WTC11 (cell line): ENCODE measurements around the gene PEX6. TPM values are rescaled to one million over a fixed set of nuclear protein-coding genes. Genes with fewer than 3 reads are reported as not detected.

Experiments used
- ARID4B ChIP-seq: sonication (generic); formaldehyde crosslinking; IDR thresholded peaks from 2 replicates; pipeline ENCODE4 v1.8.0; 2023; ENCODE audit warnings: missing genetic modification reagents, mild to moderate bottlenecking, borderline replicate concordance
- ATF6 ChIP-seq: sonication (generic); formaldehyde crosslinking; IDR thresholded peaks from 2 replicates; pipeline ENCODE4 v1.8.1; 2023; ENCODE audit warnings: mild to moderate bottlenecking, missing genetic modification reagents
- E2F4 ChIP-seq: sonication (generic); formaldehyde crosslinking; IDR thresholded peaks from 2 replicates; pipeline ENCODE4 v1.8.1; 2022; ENCODE audit warnings: low read depth, mild to moderate bottlenecking, moderate library complexity, missing genetic modification reagents, borderline replicate concordance
- ESRRA ChIP-seq: sonication (generic); formaldehyde crosslinking; IDR thresholded peaks from 2 replicates; pipeline ENCODE4 v1.8.1; 2022; ENCODE audit warnings: mild to moderate bottlenecking, missing genetic modification reagents, borderline replicate concordance
- HMGA2 ChIP-seq: fragments of 250-450 bp; sonication (Bioruptor Pico); IDR thresholded peaks from 2 replicates; pipeline ENCODE4 v1.4.0; 2021; ENCODE audit warnings: mild to moderate bottlenecking, moderate library complexity
- JAZF1 ChIP-seq: fragments of 250-450 bp; sonication (Bioruptor Pico); IDR thresholded peaks from 2 replicates; pipeline ENCODE4 v1.9.0; 2021; ENCODE audit warnings: moderate library complexity, mild to moderate bottlenecking, inconsistent platforms
- MYBL2 ChIP-seq: sonication (generic); formaldehyde crosslinking; IDR thresholded peaks from 2 replicates; pipeline ENCODE4 v1.8.1; 2023; ENCODE audit warnings: mild to moderate bottlenecking, moderate library complexity, missing genetic modification reagents
- NFATC4 ChIP-seq: fragments of 250-450 bp; sonication (Bioruptor Pico); IDR thresholded peaks from 2 replicates; pipeline ENCODE4 v1.9.0; 2021; ENCODE audit warnings: mild to moderate bottlenecking
- PRDM15 ChIP-seq: sonication (generic); formaldehyde crosslinking; IDR thresholded peaks from 2 replicates; pipeline ENCODE4 v1.8.0; 2022; ENCODE audit warnings: missing genetic modification reagents
- RELA ChIP-seq: sonication (generic); formaldehyde crosslinking; IDR thresholded peaks from 2 replicates; pipeline ENCODE4 v1.8.1; 2022; ENCODE audit warnings: missing genetic modification reagents, mild to moderate bottlenecking, borderline replicate concordance
- SP1 ChIP-seq: sonication (generic); formaldehyde crosslinking; conservative IDR thresholded peaks from 2 replicates; pipeline ENCODE4 v1.8.1; 2022; ENCODE audit warnings: missing genetic modification reagents
- STAT6 ChIP-seq: sonication (generic); formaldehyde crosslinking; conservative IDR thresholded peaks from 2 replicates; pipeline ENCODE4 v1.8.1; 2023; ENCODE audit warnings: mild to moderate bottlenecking, low read depth, missing genetic modification reagents, moderate library complexity
- USF2 ChIP-seq: sonication (generic); formaldehyde crosslinking; IDR thresholded peaks from 2 replicates; pipeline ENCODE4 v1.8.1; 2023; ENCODE audit warnings: mild to moderate bottlenecking, missing genetic modification reagents, moderate library complexity
- ZNF121 ChIP-seq: sonication (generic); formaldehyde crosslinking; IDR thresholded peaks from 2 replicates; pipeline ENCODE4 v1.8.0; 2023; ENCODE audit warnings: missing genetic modification reagents
- ZNF138 ChIP-seq: sonication (generic); formaldehyde crosslinking; conservative IDR thresholded peaks from 2 replicates; pipeline ENCODE4 v1.8.1; 2022; ENCODE audit warnings: mild to moderate bottlenecking, moderate library complexity, missing genetic modification reagents
- ZNF317 ChIP-seq: sonication (generic); formaldehyde crosslinking; IDR thresholded peaks from 2 replicates; pipeline ENCODE4 v1.8.1; 2023; ENCODE audit warnings: low read depth, mild to moderate bottlenecking, moderate library complexity, missing genetic modification reagents, borderline replicate concordance
- ZNF671 ChIP-seq: fragments of 250-450 bp; sonication (Bioruptor Pico); IDR thresholded peaks from 2 replicates; pipeline ENCODE4 v1.8.0; 2021; ENCODE audit warnings: mild to moderate bottlenecking
- total RNA-seq: library from RNA; stranded (reverse); gene quantifications from 3 replicates; pipeline ENCODE4 v1.2.3, GENCODE V29; 2021
- TF ChIP-seq, protein P1 (sequence below): sonication (generic); formaldehyde crosslinking; IDR thresholded peaks from 2 replicates; pipeline ENCODE4 v1.8.1; 2023; ENCODE audit warnings: mild to moderate bottlenecking, missing genetic modification reagents
- TF ChIP-seq, protein P2 (sequence below): sonication (generic); formaldehyde crosslinking; IDR thresholded peaks from 2 replicates; pipeline ENCODE4 v1.8.0; 2022; ENCODE audit warnings: mild to moderate bottlenecking, missing genetic modification reagents

The PEX6 gene
- total RNA-seq, 1 experiment from 2014 or later = 8.2 TPM

DNA sequence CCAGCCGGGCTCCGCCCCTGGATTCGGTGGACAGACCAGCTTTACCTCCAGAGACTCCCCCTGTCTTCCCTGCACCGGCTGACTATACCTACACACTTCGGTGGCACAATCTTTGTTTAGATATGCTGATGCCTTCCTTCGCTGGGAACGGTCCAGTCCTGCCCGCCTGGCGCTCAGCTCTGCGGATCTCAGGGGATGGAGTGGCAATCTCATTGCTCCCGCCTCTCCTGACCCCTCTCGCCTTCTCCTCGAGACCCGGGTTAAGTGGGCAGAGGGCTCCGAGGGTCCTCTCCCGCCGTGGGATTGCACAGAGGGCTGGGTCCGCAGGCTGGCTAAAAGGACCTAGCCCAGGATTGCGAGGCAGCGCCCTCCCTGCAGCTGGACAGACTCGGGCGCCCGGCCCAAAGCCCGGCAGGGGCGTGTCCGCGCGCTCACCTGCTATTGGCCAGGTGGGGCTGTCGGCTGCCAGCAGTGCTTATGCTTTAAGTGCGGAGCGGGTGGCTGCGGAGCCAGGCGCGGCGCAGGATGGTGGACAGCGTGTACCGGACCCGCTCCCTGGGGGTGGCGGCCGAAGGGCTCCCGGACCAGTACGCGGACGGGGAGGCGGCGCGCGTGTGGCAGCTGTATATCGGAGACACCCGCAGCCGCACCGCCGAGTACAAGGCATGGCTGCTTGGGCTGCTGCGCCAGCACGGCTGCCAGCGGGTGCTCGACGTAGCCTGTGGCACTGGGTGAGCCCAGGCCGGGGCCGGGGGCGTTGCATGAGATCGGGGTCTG, 18.6 kb downstream of the PEX6 start, which contains the start of gene GNMT (continued):
- TF ChIP-seq USF2 (CRISPR knock-in tag) (peak; percentile 35), E2F4 (CRISPR knock-in tag) (no peak), HMGA2 (CRISPR knock-in tag) (no peak), ZNF317 (peak; percentile 79), ATF6 (CRISPR knock-in tag) (no peak), PRDM15 (CRISPR knock-in tag) (no peak; the same call in 1 of the 2 replicates), ARID4B (peak; percentile 62; the same call in 1 of the 2 replicates), RELA (CRISPR knock-in tag) (peak; percentile 79; the same call in 1 of the 2 replicates), NFATC4 (CRISPR knock-in tag) (no peak), ZNF671 (CRISPR knock-in tag) (no peak), ESRRA (CRISPR knock-in tag) (no peak), ZNF138 (CRISPR knock-in tag) (0 out of 2 replicates have a peak, but pooled peaks have one; percentile 72), STAT6 (CRISPR knock-in tag) (peak; percentile 82; the same call in 1 of the 2 replicates), SP1 (CRISPR knock-in tag) (peak; percentile 43), JAZF1 (CRISPR knock-in tag) (no peak), ZNF121 (CRISPR knock-in tag) (no peak), MYBL2 (no peak)
- TF ChIP-seq, protein P1, sequence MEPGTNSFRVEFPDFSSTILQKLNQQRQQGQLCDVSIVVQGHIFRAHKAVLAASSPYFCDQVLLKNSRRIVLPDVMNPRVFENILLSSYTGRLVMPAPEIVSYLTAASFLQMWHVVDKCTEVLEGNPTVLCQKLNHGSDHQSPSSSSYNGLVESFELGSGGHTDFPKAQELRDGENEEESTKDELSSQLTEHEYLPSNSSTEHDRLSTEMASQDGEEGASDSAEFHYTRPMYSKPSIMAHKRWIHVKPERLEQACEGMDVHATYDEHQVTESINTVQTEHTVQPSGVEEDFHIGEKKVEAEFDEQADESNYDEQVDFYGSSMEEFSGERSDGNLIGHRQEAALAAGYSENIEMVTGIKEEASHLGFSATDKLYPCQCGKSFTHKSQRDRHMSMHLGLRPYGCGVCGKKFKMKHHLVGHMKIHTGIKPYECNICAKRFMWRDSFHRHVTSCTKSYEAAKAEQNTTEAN (CRISPR knock-in tag) = peak; percentile 82; the same call in 1 of the 2 replicates
- TF ChIP-seq, protein P2, sequence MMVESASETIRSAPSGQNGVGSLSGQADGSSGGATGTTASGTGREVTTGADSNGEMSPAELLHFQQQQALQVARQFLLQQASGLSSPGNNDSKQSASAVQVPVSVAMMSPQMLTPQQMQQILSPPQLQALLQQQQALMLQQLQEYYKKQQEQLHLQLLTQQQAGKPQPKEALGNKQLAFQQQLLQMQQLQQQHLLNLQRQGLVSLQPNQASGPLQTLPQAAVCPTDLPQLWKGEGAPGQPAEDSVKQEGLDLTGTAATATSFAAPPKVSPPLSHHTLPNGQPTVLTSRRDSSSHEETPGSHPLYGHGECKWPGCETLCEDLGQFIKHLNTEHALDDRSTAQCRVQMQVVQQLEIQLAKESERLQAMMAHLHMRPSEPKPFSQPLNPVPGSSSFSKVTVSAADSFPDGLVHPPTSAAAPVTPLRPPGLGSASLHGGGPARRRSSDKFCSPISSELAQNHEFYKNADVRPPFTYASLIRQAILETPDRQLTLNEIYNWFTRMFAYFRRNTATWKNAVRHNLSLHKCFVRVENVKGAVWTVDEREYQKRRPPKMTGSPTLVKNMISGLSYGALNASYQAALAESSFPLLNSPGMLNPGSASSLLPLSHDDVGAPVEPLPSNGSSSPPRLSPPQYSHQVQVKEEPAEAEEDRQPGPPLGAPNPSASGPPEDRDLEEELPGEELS (CRISPR knock-in tag) = 0 out of 2 replicates have a peak, but pooled peaks have one; percentile 34
